Sigmoid colon (tissue), 7 donors: Measurements from ENCODE around the gene PNPLA2. TPM values are rescaled to one million over a fixed set of nuclear protein-coding genes. Genes with fewer than 3 reads are reported as not detected.

Experiments used
- DNase-seq: peaks from one replicate; pipeline ENCODE4 v3.0.0-alpha.2; 2019
- H3K27ac ChIP-seq, 4 donors: fragments of 200-600 bp; sonication (generic); one replicate each; pipeline ENCODE4 v1.5.1; 2016 to 2019; ENCODE audit warnings: mild to moderate bottlenecking in 1 of 4
- H3K27me3 ChIP-seq, 3 donors: fragments of 200-600 bp; sonication (generic); one replicate each; pipeline ENCODE4 v1.5.1; 2019; ENCODE audit warnings: mild to moderate bottlenecking in 1 of 3
- H3K36me3 ChIP-seq, 4 donors: fragments of 200-600 bp; sonication (generic); one replicate each; pipeline ENCODE4 v1.5.1; 2016 to 2019
- H3K4me1 ChIP-seq, 4 donors: fragments of 200-600 bp; sonication (generic); one replicate each; pipeline ENCODE4 v1.5.1; 2017 to 2019
- H3K4me3 ChIP-seq, 4 donors: fragments of 200-600 bp; sonication (generic); one replicate each; pipeline ENCODE4 v1.5.1; 2017 to 2019; ENCODE audit warnings: mild to moderate bottlenecking in 2 of 4, moderate library complexity in 1 of 4
- H3K9me3 ChIP-seq, 4 donors: fragments of 200-600 bp in 3 of 4; sonication (generic) in 3 of 4; one replicate each; pipeline versions ENCODE4 v1.5.1 to v1.6.1; 2013 to 2019
- CTCF ChIP-seq, 4 experiments: fragments of 450-650 bp in 3 of 4; fragments of 200-600 bp in 1 of 4; IDR thresholded peaks; one replicate each; pipeline ENCODE4 v1.5.1; 2016 to 2019; ENCODE audit warnings: antibody characterized with exemption in 4 of 4, mild to moderate bottlenecking in 3 of 4, moderate library complexity in 2 of 4
- EP300 ChIP-seq, 4 donors: sonication (generic); formaldehyde crosslinking; IDR thresholded peaks; one replicate each; pipeline ENCODE4 v1.6.1; 2017; ENCODE audit warnings: antibody characterized with exemption in 4 of 4
- POLR2A ChIP-seq, 2 donors: fragments of 450-650 bp; IDR thresholded peaks; one replicate each; pipeline ENCODE4 v1.6.1; 2016; ENCODE audit warnings: antibody characterized with exemption in 2 of 2, mild to moderate bottlenecking in 2 of 2, moderate library complexity in 2 of 2
- POLR2AphosphoS5 ChIP-seq, 4 donors: sonication (generic); formaldehyde crosslinking; IDR thresholded peaks; one replicate each; pipeline ENCODE4 v1.6.1; 2017; ENCODE audit warnings: antibody characterized with exemption in 4 of 4
- WGBS, 2 donors: extraction: QIAGEN DNeasy Blood & Tissue Kit; methylation state at CpG; one replicate each; pipeline ENCODE4 v1.1.7; 2013; 5-methylcytosine and 5-hydroxymethylcytosine counted together
- intact Hi-C: fragments of 100-400 bp; cut with DNase I; formaldehyde crosslinking; loops from one replicate; pipeline ENCODE4 v1.15.1; 2023
- polyA plus RNA-seq, 3 donors: library from polyadenylated mRNA; stranded (reverse); fragments of 200-250 nt; gene quantifications; one replicate each; pipeline ENCODE4 v1.2.3, GENCODE V29; 2013
- total RNA-seq, 4 donors: library from RNA; depleted of rRNA; stranded (reverse); fragments of >200 nt; gene quantifications; one replicate each; pipeline ENCODE4 v1.1.0, GENCODE V29; 2016
- donor health status: healthy with polysubstance abuse.
- donor health status: Bipolar disorder and iron deficiency.
- donor health status: healthy.

The PNPLA2 gene
- total and polyA plus RNA-seq, 7 donors: 26.3 to 137 (median 35.4) TPM

DNA sequence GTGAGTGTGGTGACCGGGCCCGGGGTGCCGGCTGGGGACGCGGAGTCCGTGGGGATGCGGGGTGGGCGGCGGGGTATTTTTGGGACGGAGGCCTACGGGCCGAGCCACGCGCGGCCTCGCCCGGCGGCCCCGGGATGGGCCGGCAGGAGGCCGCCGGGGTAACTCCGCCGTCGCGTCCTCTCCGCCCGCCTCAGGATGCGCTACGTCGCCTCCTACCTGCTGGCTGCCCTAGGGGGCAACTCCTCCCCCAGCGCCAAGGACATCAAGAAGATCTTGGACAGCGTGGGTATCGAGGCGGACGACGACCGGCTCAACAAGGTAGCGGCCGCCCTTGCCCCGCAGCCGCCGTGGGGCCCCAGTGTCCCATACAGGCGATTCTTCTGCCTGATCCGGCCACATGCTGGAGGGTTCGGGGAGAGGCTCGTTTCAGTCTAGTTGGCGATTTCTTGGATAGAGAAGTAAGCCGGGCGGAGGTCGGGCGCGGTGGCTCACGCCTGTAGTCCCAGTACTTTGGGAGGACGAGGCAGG is 8.6 kb upstream of the PNPLA2 start:
- DNase-seq: no peak
- H3K27me3 ChIP-seq: no peaks in the 10 kb centered on the region
- H3K9me3 ChIP-seq: no peaks in the 10 kb centered on the region
- WGBS, 2 donors: 0% methylated on average over 55 of the region's 55 CpGs
- peaks cover 22 to 39% (median 24%) of the 10 kb centered on the region in 4 donors for H3K36me3 ChIP-seq
- peak overlapping the region; percentile 73 to 99 (median 93) for H3K4me3 ChIP-seq
- TF ChIP-seq POLR2AphosphoS5 (IDR thresholded peaks at IDR 0.05): no peak
- peak in 1 of 2 donors; percentile 61 for TF ChIP-seq POLR2A (IDR thresholded peaks at IDR 0.05)
- peaks cover 0 to 34% (median 29%) of the 10 kb centered on the region in 4 donors for H3K4me1 ChIP-seq
- H3K27ac ChIP-seq: peak overlapping the region; percentile 91 to 97 (median 94)
- intact Hi-C loops: no loop called here

DNA sequence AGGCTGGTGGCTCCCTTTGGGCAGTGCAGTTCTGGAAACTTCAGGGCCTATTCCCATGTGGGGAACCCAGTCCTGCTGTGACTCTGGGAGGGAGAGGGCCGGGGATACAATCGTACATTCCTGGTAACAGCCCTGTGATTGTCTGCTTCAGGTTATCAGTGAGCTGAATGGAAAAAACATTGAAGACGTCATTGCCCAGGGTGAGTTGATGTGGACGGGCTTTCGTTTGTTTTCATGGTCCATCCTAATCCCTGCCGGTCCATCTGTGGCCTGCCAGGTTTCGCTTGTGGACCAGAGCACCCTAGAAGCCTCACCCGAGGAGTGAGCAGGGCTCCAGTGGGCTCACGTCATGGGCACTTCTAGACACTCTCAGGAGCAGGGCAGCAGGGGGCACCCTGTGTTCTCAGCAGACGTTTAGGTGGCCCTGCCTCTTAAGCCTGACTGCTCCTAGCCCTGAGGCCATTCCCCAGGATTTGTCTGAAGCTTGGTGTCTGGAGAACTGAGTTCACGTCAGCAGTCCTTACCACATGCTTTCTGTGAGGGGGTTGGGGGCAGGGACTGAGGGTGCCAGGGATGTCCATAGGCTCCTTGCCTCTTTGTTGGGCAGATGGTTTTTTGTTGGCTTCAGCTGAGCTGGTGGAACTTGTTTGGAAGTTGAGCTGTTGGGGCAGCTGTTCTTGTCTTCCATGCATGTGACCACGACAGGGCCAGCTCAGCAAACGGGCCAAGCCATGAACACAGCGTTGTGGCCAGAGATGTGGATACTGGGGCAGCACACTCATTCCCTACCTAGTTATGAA is 7.1 kb upstream of the PNPLA2 start:
- H3K9me3 ChIP-seq: no peaks in the 10 kb centered on the region
- peaks cover 0 to 28% (median 26%) of the 10 kb centered on the region in 4 donors for H3K4me1 ChIP-seq
- no peak for TF ChIP-seq EP300 (IDR thresholded peaks at IDR 0.05)
- no peak for TF ChIP-seq POLR2AphosphoS5 (IDR thresholded peaks at IDR 0.05)
- no peak for TF ChIP-seq CTCF (IDR thresholded peaks at IDR 0.05)
- TF ChIP-seq POLR2A (IDR thresholded peaks at IDR 0.05): no peak
- H3K27ac ChIP-seq: peak overlapping the region in 2 of 4 donors; percentile 93 to 97
- H3K4me3 ChIP-seq: no peak overlapping the region
- peaks cover 22 to 39% (median 24%) of the 10 kb centered on the region in 4 donors for H3K36me3 ChIP-seq
- H3K27me3 ChIP-seq: no peaks in the 10 kb centered on the region
- intact Hi-C loops: no loop called here
- 67 to 71% methylated on average over 14 of the region's 14 CpGs for WGBS, 2 donors
- DNase-seq: no peak

DNA sequence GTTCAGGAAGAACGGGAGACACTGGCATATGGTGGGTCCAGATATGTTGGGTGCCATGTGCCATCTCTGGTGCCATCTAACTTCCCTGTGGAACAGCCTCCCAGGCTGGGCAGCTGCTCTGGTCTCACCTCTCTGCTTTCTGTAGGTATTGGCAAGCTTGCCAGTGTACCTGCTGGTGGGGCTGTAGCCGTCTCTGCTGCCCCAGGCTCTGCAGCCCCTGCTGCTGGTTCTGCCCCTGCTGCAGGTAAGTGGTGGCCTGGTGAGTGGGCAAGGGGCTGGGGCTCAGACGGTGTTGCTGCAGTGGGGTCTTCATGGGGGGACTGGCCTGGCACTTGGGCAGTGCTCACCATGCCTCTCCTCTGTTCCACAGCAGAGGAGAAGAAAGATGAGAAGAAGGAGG is 6.3 kb upstream of the PNPLA2 start:
- Histone ChIP-seq H3K4me3 (no peak overlapping the region), H3K4me1 (peaks cover 0 to 28% (median 26%) of the 10 kb centered on the region in 4 donors), H3K36me3 (peaks cover 22 to 39% (median 24%) of the 10 kb centered on the region in 4 donors), H3K27me3 (no peaks in the 10 kb centered on the region), H3K27ac (no peak overlapping the region), H3K9me3 (no peaks in the 10 kb centered on the region)
- WGBS, 2 donors: 76 to 82% methylated on average over 3 of the region's 3 CpGs
- DNase-seq: no peak
- intact Hi-C loops: no loop called here
- TF ChIP-seq CTCF (IDR thresholded peaks at IDR 0.05): no peak

DNA sequence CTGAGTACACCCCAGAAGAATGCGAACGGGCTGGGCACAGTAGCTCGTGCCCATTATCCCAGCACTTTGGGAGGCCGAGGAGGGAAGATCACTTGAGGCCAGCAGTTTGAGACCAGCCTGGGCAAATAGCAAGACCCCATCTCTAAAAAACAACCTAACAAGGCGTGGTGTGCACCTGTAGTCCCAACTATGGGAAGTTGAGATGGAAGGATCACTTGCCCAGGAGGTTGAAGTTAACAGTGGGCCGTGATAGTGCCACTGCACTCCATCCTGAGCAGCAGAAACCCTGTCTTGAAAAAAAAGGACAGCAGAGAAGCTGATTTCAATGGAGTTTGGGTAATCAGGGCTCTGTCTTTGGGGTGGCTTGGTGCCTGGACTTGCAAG is 5.7 kb upstream of the PNPLA2 start:
- TF ChIP-seq POLR2A (IDR thresholded peaks at IDR 0.05) (no peak), CTCF (IDR thresholded peaks at IDR 0.05) (no peak), EP300 (IDR thresholded peaks at IDR 0.05) (no peak), POLR2AphosphoS5 (IDR thresholded peaks at IDR 0.05) (no peak)
- H3K27ac ChIP-seq: no peak overlapping the region
- H3K9me3 ChIP-seq: no peaks in the 10 kb centered on the region
- peaks cover 0 to 26% (median 24%) of the 10 kb centered on the region in 4 donors for H3K4me1 ChIP-seq
- H3K27me3 ChIP-seq: no peaks in the 10 kb centered on the region
- no peak overlapping the region for H3K4me3 ChIP-seq
- DNase-seq: no peak
- intact Hi-C loops: no loop called here
- 90 to 94% methylated on average over 6 of the region's 6 CpGs for WGBS, 2 donors
- peaks cover 22 to 39% (median 24%) of the 10 kb centered on the region in 4 donors for H3K36me3 ChIP-seq

GRCh38 chr11:813456-814096 is 5.1 kb upstream of the PNPLA2 start:
- no peaks in the 10 kb centered on the region for H3K27me3 ChIP-seq
- WGBS, 2 donors: 87 to 88% methylated on average over 9 of the region's 9 CpGs
- TF ChIP-seq EP300 (IDR thresholded peaks at IDR 0.05) (no peak), POLR2AphosphoS5 (IDR thresholded peaks at IDR 0.05) (peak in 1 of 4 donors; percentile 8)
- peaks cover 22 to 39% (median 24%) of the 10 kb centered on the region in 4 donors for H3K36me3 ChIP-seq
- no peaks in the 10 kb centered on the region for H3K9me3 ChIP-seq
- DNase-seq: no peak
- H3K4me1 ChIP-seq: peaks cover 0 to 24% (median 21%) of the 10 kb centered on the region in 4 donors
- H3K4me3 ChIP-seq: no peak overlapping the region
- no peak overlapping the region for H3K27ac ChIP-seq
- intact Hi-C loops: no loop called here
